Activated CD4-positive, alpha-beta T cell treated with anti-CD3 and anti-CD28 coated beads, Interleukin-10, Interleukin-2, amounts not matched to agents 100 ng/mL and 50 ng/mL, durations not matched to agents 16 hours and 8 hours (primary cell): Measurements from ENCODE around the gene SLC2A9.

Experiments used
- DNase-seq: peaks from one replicate; pipeline ENCODE4 v3.0.0-alpha.2; 2020

The SLC2A9 gene

DNA sequence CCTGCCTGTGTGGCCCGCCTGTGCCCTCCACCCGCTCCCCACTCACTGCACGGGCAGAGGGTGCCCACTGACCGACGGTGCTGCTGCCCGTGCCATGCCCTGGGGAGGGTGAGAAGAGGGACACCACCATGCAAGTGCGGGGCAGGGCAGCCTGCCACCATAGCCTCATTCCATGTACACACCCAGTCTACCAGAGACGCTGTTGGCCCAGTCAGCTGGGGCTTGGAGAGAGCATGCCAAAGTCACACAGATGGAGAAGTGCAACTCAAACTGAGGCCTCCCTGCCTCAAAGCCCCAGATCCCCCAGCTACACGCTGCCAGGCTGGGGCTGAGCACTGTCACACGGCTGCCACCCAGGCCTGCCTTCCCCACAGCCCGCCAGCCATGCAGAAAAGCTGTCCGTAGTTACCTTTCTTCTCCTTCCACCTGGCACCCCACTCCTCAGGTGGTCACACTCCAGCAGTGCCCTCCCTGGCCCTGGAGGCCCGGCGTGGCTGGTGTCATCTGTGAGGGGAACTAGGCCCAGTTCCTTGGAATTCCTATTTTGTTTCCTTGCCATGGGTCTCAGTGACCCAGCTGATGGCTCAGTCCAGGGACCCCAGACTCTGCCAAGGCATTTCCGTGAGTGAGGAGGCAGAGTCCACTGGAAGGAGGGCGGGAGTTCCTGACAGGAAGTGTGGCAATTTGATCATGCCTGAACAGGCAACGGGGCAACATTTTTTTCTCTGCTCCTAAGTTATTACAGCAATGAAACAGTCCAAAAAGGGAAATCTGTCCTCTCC lies at the start of gene SLC2A9:
Gene SLC2A9, minus strand, starts transcription at position 627 of the 782 bp plus-strand sequence. Its CDS starts 68 bp downstream, at position 559.
- DNase-seq, result no peak

DNA sequence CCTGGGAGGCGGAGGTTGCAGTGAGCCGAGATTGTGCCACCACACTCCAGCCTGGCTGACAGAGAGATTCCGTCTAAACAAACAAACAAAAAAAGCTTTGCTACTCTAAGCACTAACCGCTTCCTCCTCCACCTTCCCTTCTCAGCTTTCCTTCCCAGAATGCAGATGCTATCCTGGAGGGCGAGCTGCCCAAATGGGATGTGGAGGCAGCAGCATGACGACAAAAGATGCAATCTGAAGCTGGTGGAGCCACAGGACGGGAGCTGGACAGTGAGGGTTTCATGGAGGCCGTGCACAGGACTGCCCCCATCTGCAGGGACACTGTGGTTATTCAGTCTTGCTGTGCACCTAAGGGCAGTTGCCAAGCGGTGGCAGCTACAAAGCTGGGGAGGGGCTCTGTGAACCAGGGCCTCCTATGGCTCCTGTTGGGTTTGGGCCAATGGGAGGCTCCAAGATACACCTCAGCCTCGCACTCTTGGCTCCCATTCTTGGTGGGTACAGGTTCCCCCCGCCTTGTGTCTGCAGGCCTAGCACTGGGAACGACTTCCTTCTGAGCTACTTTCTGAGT lies 47.9 kb upstream of the SLC2A9 start:
- DNase-seq, result no peak

- no peak for DNase-seq
These were observed 45.7 kb upstream of the SLC2A9 start for GRCh38 chr4:10066670-10067651.

DNA sequence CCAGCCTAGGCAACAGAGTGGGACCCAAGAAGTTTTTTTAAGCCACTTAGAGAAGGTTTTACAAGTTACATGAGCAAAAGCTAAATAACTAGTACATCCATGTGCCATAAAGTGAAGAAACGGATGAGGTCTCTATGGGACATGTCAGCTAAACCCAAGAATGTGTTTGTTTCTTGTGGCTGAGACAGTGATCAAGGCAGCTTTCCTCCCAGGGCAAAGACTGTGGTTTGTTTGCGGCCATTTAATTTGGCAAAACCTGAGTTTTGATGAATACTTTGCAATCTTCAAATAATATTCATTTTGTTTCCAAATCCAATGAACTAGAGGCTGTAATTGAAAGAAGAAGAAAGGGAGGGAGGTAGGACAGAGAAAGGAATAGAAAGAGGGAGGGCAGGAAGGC lies 44.9 kb upstream of the SLC2A9 start:
- DNase-seq, result no peak

DNA sequence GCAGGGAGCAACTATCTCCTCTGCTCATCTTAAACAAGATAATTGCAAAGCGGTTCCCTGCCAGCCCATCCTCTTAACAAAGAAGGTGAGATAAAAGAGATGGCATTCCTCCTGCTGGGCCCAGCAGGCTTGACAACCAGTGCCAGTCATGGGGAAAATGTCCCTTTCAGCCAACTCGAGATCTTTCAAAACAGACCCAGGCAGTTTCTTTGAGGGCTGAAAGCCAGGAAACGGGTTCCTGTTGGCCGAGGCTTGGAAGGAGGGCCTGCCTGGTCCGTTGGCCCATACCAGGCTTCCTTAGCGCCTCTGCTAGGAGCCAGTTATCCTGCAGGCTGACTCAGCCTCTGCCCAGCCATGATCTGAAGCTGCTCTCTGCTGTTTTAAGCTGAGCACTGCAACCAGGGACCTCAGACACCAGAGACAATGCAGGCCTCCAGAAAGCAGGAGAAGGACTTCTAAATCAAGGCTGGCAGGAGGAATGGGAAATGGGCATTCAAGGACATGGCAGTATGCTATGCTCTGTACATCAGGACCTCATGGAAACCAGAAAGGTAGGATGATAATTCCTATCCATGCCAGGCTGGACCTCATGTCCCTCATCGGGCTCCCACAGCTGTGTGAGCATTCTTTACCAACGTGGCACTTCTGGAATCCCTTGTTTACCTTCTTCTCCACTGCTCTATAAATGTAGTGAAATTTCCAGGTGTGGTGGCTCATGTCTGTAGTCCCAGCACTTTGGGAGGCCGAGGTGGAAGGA lies 42.4 kb upstream of the SLC2A9 start:
- no peak for DNase-seq

GRCh38 chr4:10061650-10062415 lies 40.5 kb upstream of the SLC2A9 start:
- DNase-seq, result no peak

DNA sequence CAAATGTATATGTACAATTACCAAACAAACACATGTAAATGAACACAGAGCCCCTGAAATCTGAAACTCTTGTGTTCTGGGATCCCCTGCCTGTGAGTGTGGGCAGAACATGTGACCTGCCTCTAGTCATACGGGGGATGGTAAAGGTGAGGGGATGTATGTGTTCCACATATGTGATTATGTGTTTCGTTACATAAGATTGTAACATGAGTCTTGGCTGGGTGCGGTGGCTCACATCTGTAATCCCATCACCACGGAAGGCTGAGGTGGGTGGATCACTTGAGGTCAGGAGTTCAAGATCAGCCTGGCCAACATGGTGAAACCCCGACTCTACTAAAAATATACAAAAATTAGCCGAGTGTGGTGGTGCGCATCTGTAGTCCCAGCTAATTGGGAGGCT lies 37.1 kb upstream of the SLC2A9 start:
- no peak for DNase-seq

- DNase-seq, result no peak
These were observed 35.7 kb upstream of the SLC2A9 start for GRCh38 chr4:10057023-10057395.

DNA sequence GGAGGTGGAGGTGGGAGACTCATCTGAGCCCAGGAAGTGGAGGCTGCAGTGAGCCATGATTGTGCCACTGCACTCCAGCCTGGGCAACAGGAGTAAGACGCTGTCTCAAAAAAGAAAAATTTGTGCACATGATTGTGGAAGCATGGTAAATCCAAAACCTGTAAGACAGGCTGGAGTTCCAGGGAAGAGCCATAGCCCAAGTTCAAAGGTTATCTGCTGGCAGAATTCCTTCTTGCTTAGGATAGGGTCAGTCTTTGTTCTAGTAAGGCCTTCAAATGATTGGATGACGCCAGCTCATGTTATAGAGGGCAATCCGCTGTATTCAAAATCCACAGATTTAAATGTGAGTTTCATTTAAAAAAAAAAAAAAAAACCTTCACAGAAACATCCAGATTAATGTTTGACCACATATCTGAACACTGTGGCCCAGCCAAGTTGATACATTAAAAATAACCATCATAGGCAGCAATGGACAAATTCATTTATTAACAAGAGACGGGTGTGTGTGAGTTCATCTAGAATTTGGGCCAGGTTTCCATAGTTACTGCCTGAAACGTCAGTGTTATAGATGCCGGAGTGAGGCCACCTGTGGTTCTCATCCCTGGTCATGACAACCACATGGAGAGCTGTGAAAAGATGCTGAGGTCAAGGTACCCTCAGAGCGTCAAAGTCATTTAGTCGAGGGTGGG lies 35.2 kb upstream of the SLC2A9 start:
- no peak for DNase-seq

DNA sequence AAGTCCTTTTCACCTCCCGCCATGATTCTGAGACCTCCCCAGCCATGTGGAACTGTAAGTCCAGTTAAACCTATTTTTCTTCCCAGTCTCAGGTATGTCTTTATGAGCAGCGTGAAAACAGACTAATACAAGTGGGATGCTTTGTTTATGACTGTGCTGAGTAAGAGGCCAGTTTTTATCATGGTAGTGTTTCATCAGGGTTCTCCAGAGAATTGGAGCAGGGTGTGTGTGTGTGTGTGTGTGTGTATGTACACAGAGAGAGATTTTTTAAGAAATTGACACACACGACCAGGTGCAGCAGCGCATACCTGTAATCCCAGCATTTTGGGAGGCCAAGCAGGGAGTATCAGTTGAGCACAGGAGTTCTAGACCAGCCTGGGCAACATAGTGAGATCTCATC lies 34.6 kb upstream of the SLC2A9 start:
- DNase-seq, result no peak

DNA sequence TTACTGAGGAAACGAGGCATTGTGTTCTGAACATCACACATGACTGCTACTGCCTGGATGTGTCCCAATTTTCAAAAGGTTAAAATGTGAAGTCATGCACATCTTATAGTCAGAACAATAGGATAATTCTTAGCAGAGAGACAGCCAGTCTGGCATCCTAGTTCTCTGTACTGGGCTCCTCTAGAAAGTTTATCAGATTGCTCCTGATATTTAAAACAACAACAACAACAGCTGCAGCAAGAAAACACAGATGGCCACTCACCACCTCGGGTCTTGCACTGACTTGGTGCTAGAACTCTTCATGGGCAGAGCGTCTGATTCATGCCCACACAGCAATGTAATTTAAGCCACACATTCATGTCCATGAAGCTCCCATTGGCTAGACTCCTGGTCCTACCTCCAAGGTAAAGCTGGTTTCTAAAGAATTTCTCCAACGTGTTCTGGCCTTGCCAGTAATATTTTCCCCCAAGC lies 33.3 kb upstream of the SLC2A9 start:
- no peak for DNase-seq

DNA sequence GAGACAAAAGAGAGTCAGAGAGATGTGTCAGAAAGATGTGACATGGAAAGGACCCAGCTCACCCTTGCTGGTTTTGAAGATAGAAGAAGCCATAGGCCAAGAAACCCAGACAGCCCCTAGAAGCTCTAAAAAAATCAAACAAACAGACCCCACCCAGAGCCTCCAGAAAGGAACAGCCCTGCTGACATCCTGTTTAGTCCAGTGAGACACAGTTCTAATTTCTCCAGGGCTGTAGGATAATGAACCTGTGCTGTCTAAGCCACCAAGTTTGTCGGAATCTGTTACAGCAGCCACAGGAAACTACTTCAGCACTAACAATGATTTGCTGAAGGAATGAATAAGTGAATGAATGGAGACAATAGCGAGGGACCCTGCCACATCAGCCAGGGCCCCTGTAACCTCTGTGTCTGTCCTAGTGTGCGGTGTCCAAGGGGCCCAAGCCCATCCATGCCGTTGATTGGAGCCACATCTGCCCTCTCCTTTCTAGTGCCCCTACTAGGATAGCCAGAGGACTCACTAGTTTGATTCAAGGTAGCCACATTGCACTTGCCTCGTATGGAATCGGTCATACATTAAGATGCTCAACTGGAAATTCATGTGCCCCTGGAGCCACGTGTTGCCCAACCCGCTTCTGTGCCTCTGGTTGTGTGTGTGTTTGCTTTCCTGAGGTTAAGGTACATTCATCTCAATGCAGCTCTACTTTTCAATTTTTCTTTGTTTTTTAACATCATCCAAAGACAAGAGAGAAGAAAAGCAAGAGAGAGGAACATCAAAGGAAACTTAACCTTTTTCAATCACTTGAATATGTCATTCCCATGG lies 32.5 kb upstream of the SLC2A9 start:
- DNase-seq, result no peak

GRCh38 chr4:10051517-10052135 lies 30.3 kb upstream of the SLC2A9 start:
- DNase-seq, result no peak

DNA sequence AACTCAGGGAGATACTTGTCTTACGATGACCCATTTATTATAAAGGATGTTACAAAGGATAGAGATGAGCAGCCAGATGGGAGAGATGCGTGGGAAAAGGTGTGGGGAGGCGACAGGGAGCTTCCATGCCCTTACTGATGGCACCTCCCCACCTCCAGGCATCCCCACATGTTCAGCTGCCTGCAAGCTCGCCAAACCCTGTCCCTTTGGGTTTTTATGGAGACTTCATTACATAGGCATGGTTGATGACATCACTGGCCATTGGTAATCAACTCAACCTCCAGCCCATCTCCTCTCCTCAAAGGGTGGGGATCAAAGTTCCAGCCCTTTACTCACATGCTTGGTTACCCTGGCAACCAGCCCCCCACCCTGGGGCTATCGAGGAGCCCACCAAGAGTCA lies 29.4 kb upstream of the SLC2A9 start:
- no peak for DNase-seq

- DNase-seq, result no peak
These were observed 29.0 kb upstream of the SLC2A9 start for GRCh38 chr4:10050261-10050661.

DNA sequence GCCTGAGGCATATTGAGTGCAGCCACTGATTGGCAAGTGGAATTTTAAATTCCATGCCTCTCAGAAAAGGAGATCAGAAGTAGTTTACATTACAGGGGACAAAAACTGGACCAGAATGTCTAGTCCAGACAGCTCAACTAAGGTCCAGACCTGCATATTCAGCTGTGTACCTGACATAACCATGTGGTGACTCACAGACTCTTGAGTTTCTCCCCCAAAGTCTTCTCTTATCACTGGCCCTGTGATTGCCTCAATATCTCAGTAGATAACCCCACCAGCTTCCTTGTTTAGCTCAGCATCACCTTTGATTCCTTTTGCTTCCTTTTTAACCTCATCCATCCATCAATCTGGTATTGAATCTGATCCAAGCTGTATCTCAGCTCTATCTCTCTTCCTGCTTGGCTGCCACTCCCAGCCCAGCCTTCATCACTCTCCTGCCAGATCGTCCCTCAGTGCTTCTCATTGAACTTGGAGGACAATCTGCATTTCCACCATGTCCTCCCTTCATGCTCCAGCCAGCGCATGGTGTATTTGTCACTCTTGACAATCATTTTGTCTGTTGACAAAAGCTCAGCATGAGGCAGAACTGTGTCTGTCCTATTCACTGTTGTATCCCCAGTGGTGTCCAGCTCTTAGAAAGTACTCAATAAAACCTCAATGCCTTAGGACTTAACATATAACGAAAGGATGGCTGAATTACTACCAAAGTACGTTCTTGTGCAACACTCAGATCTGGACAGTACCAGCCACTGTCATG lies 27.8 kb upstream of the SLC2A9 start:
- DNase-seq, result no peak

DNA sequence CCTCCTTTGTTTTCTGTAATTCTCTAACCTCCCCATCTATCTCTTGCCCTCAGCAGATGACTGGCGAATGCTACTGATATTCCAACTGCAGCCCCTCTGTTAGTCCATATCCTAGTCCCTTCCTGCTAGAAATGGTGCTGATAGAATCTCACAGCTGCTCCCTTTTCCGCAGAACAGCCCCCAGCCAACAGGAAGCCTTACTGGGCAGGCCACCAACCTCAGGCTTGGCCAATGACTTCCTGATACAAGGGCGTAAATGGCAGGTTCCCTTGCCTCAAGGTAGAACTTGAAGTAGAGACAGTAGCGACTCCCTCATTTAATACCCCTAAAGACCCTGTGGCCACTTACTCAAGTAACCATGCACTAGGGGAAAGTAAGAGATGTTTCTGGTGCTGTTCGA lies 26.7 kb upstream of the SLC2A9 start:
- DNase-seq, result no peak

- DNase-seq, result no peak
These were observed 25.2 kb upstream of the SLC2A9 start for GRCh38 chr4:10046471-10046870.

DNA sequence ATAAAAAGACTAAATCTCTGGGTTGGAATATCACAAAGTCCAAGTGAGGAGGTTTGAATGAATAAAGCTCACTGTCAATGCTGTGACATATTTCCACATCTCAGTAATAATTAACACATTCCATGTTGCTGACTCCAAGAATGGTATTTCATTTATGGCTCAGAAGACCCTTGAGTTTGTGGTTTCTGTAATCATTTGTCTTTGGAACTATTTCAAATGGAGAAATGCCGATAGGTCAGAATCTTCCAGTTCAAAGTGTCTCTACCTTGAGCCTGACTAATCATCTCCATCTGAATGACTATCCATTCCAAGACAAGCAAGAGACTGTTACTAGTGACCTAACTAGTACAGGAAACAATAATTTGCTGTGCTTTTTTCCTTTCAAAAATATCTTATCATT lies 24.2 kb upstream of the SLC2A9 start:
- no peak for DNase-seq
